DMS79 (cell line): Measurements from ENCODE around the gene DMAC2.
"Not testable (repeated sequence)": the region's sequence is repeated elsewhere in the genome, so short reads cannot be mapped to it uniquely, and the experiment has no call there.

Experiments used
- DNase-seq: peaks from one replicate; lab custom pipeline; 2025; lab: John Stamatoyannopoulos, UW

The DMAC2 gene

GRCh38 chr19:41422456-41422855, 17.3 kb downstream of the DMAC2 start:
- no peak for DNase-seq

- no peak for DNase-seq
These were observed 17.7 kb downstream of the DMAC2 start for GRCh38 chr19:41421973-41422372.

- peak; percentile 43 for DNase-seq
These were observed 18.4 kb downstream of the DMAC2 start for GRCh38 chr19:41421314-41421713.

- DNase-seq = no peak
These were observed 19.4 kb downstream of the DMAC2 start for GRCh38 chr19:41420101-41420880.

GRCh38 chr19:41416194-41416674, 23.5 kb downstream of the DMAC2 start:
- DNase-seq = no peak

GRCh38 chr19:41415154-41415571, 24.5 kb downstream of the DMAC2 start:
- DNase-seq = peak; percentile 99

- no peak for DNase-seq
These were observed 25.3 kb downstream of the DMAC2 start for GRCh38 chr19:41414461-41414860.

GRCh38 chr19:41413947-41414346, 25.8 kb downstream of the DMAC2 start:
- no peak for DNase-seq

- DNase-seq = no peak
These were observed 26.8 kb downstream of the DMAC2 start for GRCh38 chr19:41412953-41413352.

GRCh38 chr19:41411968-41412265, 27.8 kb downstream of the DMAC2 start:
- DNase-seq = no peak

GRCh38 chr19:41411100-41411967, 28.4 kb downstream of the DMAC2 start:
- DNase-seq = no peak

GRCh38 chr19:41410336-41411054, 29.2 kb downstream of the DMAC2 start:
- no peak for DNase-seq

- no peak for DNase-seq
These were observed 30.4 kb downstream of the DMAC2 start for GRCh38 chr19:41409288-41409687.

GRCh38 chr19:41408846-41409245, 30.9 kb downstream of the DMAC2 start:
- not testable (repeated sequence) for DNase-seq

GRCh38 chr19:41408256-41408655, 31.5 kb downstream of the DMAC2 start:
- no peak for DNase-seq

- DNase-seq = peak; percentile 69
These were observed 32.4 kb downstream of the DMAC2 start for GRCh38 chr19:41407271-41407670.

GRCh38 chr19:41405776-41406175, 33.9 kb downstream of the DMAC2 start:
- no peak for DNase-seq

GRCh38 chr19:41403181-41403970, 36.3 kb downstream of the DMAC2 start:
- DNase-seq = peak; percentile 89

- no peak for DNase-seq
These were observed 37.7 kb downstream of the DMAC2 start for GRCh38 chr19:41402010-41402409.

GRCh38 chr19:41401483-41401882, 38.2 kb downstream of the DMAC2 start:
- no peak for DNase-seq

GRCh38 chr19:41399525-41399924, 40.2 kb downstream of the DMAC2 start:
- DNase-seq = no peak

GRCh38 chr19:41399091-41399490, 40.6 kb downstream of the DMAC2 start:
- no peak for DNase-seq
